Endothelial cell of umbilical vein (primary cell): ENCODE results near the gene CGB3.

Source experiments
- POLR2A ChIP-seq: IDR thresholded peaks from 2 replicates; pipeline ENCODE4 v1.6.1; 2012; ENCODE audit warnings: low read depth, mild to moderate bottlenecking, control low read depth, low read length
- TF ChIP-seq, protein P1 (sequence below), 2 donors: IDR thresholded peaks; 1 replicate in 1 of 2; 2 replicates in 1 of 2; pipeline ENCODE4 v1.5.1; 2011; ENCODE audit warnings: low read length in 2 of 2, mild to moderate bottlenecking in 2 of 2, moderate library complexity in 2 of 2, control low read depth in 1 of 2, inconsistent platforms in 1 of 2, low read depth in 1 of 2; ENCODE audit not compliant: insufficient read depth in 1 of 2; ENCODE audit errors: extremely low read depth in 1 of 2

DNA sequence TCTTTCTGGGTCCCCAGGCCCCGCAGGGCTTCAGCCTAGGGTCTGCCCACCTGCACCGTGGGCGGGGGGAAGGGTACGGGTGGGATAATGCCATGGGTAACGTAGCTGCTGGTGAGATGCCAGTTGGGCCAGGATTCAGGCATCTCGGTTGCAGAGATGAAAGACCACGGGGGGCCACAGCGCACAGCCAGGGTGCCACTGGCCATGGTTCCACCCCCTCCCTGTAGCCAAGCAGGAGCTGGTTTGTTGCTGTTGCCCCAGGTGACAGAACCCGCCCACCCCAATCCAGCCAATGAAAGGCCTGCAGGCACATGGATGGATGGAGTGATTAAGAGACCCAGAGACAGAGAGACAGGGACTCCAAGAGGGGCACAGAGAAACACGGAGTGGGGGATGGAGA is 34.4 kb upstream of the CGB3 start:
- TF ChIP-seq POLR2A = no peak
- TF ChIP-seq, protein P1, sequence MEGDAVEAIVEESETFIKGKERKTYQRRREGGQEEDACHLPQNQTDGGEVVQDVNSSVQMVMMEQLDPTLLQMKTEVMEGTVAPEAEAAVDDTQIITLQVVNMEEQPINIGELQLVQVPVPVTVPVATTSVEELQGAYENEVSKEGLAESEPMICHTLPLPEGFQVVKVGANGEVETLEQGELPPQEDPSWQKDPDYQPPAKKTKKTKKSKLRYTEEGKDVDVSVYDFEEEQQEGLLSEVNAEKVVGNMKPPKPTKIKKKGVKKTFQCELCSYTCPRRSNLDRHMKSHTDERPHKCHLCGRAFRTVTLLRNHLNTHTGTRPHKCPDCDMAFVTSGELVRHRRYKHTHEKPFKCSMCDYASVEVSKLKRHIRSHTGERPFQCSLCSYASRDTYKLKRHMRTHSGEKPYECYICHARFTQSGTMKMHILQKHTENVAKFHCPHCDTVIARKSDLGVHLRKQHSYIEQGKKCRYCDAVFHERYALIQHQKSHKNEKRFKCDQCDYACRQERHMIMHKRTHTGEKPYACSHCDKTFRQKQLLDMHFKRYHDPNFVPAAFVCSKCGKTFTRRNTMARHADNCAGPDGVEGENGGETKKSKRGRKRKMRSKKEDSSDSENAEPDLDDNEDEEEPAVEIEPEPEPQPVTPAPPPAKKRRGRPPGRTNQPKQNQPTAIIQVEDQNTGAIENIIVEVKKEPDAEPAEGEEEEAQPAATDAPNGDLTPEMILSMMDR (IDR thresholded peaks at IDR 0.05; ENCODE audit: extremely low read depth in 1 of 2, insufficient read depth in 1 of 2, low read depth in 1 of 2, low read length in 2 of 2) = no peak
